HCT116 (cell line): ENCODE results near the gene MICU2. TPM values are rescaled to one million over a fixed set of nuclear protein-coding genes. Genes with fewer than 3 reads are reported as not detected.

Experiments
- ATAC-seq: fragments of 200-7000 bp; cut with Tn5 transposase; 2 replicates; pipeline ENCODE4 v1.9.1; 2020; ENCODE audit warnings: mild to moderate bottlenecking, moderate library complexity
- BruUV-seq: library from RNA; stranded (reverse); fragments of 400-500 nt; replicated peaks from 2 replicates; lab custom pipeline; 2021; lab: Mats Ljungman, UMichigan
- CTCF ChIA-PET: fragments of 300-600 bp; sonication (Branson Sonifier 250); formaldehyde crosslinking; loops from one replicate; lab custom pipeline; 2021; ENCODE audit warnings: antibody characterized with exemption; lab: Charles Lee
- POLR2A ChIA-PET: fragments of 300-600, 350-600 bp; sonication (Branson Sonifier 250); formaldehyde crosslinking; loops from one replicate; lab custom pipeline; 2021; ENCODE audit warnings: antibody characterized with exemption; lab: Charles Lee
- RAD21 ChIA-PET, 2 experiments: fragments of 300-600 bp; sonication (Branson Sonifier 250); formaldehyde crosslinking; loops; one replicate each; lab custom pipeline; 2023; ENCODE audit warnings: low total read pairs in 2 of 2; ENCODE audit not compliant: uncharacterized antibody in 2 of 2, unreplicated experiment in 2 of 2, low non-redundant PET in 1 of 2; lab: Charles Lee
- DNase-seq: peaks from one replicate; pipeline ENCODE4 v3.0.0-alpha.2; 2010; ENCODE audit warnings: low read depth, low spot score
- H2AFZ ChIP-seq: fragments of 200-600 bp; shearing (Covaris generic), sonication (generic); 2 replicates; pipeline ENCODE4 v1.6.1; 2017; ENCODE audit warnings: low read depth, mixed run types, mixed read lengths, antibody characterized with exemption, low read length; ENCODE audit not compliant: poor library complexity, severe bottlenecking
- H3K27ac ChIP-seq: 2 replicates; pipeline ENCODE4 v1.5.1; 2012; ENCODE audit warnings: low read depth, low read length
- H3K27me3 ChIP-seq: fragments of 200-600 bp; sonication (generic); 2 replicates; pipeline ENCODE4 v1.6.1; 2016; ENCODE audit warnings: mixed run types, low read length, mixed read lengths; ENCODE audit not compliant: insufficient read depth
- H3K36me3 ChIP-seq, 2 experiments: fragments of 200-500 bp in 1 of 2; fragments of 200-600 bp in 1 of 2; sonication (Bioruptor generic) in 1 of 2; sonication (generic) in 1 of 2; 2 replicates each; pipeline versions ENCODE4 v1.5.1 to v1.6.1; 2014 to 2016; ENCODE audit warnings: low read length in 2 of 2, inconsistent platforms in 1 of 2, mixed read lengths in 1 of 2, mixed run types in 1 of 2; ENCODE audit not compliant: insufficient read depth in 2 of 2, control insufficient read depth in 1 of 2
- H3K4me1 ChIP-seq, 2 experiments: fragments of 200-600 bp in 1 of 2; sonication (generic) in 1 of 2; 2 replicates each; pipeline versions ENCODE4 v1.5.1 to v1.6.1; 2012 to 2017; ENCODE audit warnings: low read length in 2 of 2, inconsistent platforms in 1 of 2, mild to moderate bottlenecking in 1 of 2, mixed read lengths in 1 of 2, mixed run types in 1 of 2, moderate library complexity in 1 of 2; ENCODE audit not compliant: insufficient read depth in 2 of 2, control insufficient read depth in 1 of 2
- H3K4me2 ChIP-seq: fragments of 200-600 bp; sonication (generic); 2 replicates; pipeline ENCODE4 v1.6.1; 2017; ENCODE audit warnings: mixed run types, low read length, mixed read lengths
- H3K4me3 ChIP-seq, 2 experiments: fragments of 200-600 bp in 1 of 2; sonication (generic) in 1 of 2; replicated peaks in 1 of 2; 2 replicates each; pipeline ENCODE4 v1.5.1; 2011 to 2016; ENCODE audit warnings: low read length in 2 of 2, control low read depth in 1 of 2, low read depth in 1 of 2, mild to moderate bottlenecking in 1 of 2, mixed read lengths in 1 of 2, mixed run types in 1 of 2
- H3K79me2 ChIP-seq: fragments of 200-600 bp; sonication (generic); 2 replicates; pipeline ENCODE4 v1.6.1; 2017; ENCODE audit warnings: mild to moderate bottlenecking, mixed run types, low read length, moderate library complexity, mixed read lengths; ENCODE audit not compliant: insufficient read depth
- H3K9ac ChIP-seq: fragments of 200-600 bp; sonication (generic); 2 replicates; pipeline ENCODE4 v1.6.1; 2016; ENCODE audit warnings: low read length, mixed read lengths
- H3K9me2 ChIP-seq: fragments of 200-600 bp; sonication (generic), shearing (Covaris generic); 2 replicates; pipeline ENCODE4 v1.6.1; 2017; ENCODE audit warnings: mixed run types, mild to moderate bottlenecking, moderate library complexity; ENCODE audit not compliant: insufficient read depth
- H3K9me3 ChIP-seq, 2 experiments: fragments of 200-500 bp in 1 of 2; fragments of 200-600 bp in 1 of 2; sonication (Bioruptor generic) in 1 of 2; sonication (generic) in 1 of 2; 2 replicates each; pipeline ENCODE4 v1.6.1; 2014 to 2017; ENCODE audit warnings: low read length in 2 of 2, mixed read lengths in 2 of 2, inconsistent platforms in 1 of 2, low read depth in 1 of 2, mild to moderate bottlenecking in 1 of 2, mixed run types in 1 of 2, moderate library complexity in 1 of 2; ENCODE audit not compliant: control insufficient read depth in 1 of 2, insufficient read depth in 1 of 2
- H4K20me1 ChIP-seq: fragments of 200-600 bp; sonication (generic), shearing (Covaris generic); 2 replicates; pipeline ENCODE4 v1.6.1; 2017; ENCODE audit warnings: mixed run types, mild to moderate bottlenecking, moderate library complexity; ENCODE audit not compliant: insufficient read depth
- CBX3 ChIP-seq: IDR thresholded peaks from 2 replicates; pipeline ENCODE4 v1.6.1; 2012; ENCODE audit warnings: low read depth
- CTCF ChIP-seq, 3 experiments: fragments of 200-600 bp in 1 of 3; sonication (generic) in 1 of 3; IDR thresholded peaks in 2 of 3; conservative IDR thresholded peaks in 1 of 3; 2 replicates each; pipeline ENCODE4 v1.5.1; 2012 to 2017; ENCODE audit warnings: low read depth in 2 of 3, low read length in 2 of 3, antibody characterized with exemption in 1 of 3, borderline replicate concordance in 1 of 3, control low read depth in 1 of 3, mild to moderate bottlenecking in 1 of 3, mixed read lengths in 1 of 3, mixed run types in 1 of 3, moderate library complexity in 1 of 3; ENCODE audit not compliant: insufficient read depth in 1 of 3
- EGR1 ChIP-seq: IDR thresholded peaks from 2 replicates; pipeline ENCODE4 v1.6.1; 2012; ENCODE audit warnings: low read depth
- ELF1 ChIP-seq: IDR thresholded peaks from 2 replicates; pipeline ENCODE4 v1.6.1; 2012; ENCODE audit warnings: low read depth, borderline replicate concordance
- EZH2phosphoT487 ChIP-seq: fragments of 200-600 bp; IDR thresholded peaks from 2 replicates; pipeline ENCODE4 v1.6.1; 2018; ENCODE audit warnings: antibody characterized with exemption, borderline replicate concordance
- FOSL1 ChIP-seq: IDR thresholded peaks from 2 replicates; pipeline ENCODE4 v1.6.1; 2012; ENCODE audit warnings: low read depth
- POLR2A ChIP-seq: IDR thresholded peaks from 2 replicates; pipeline ENCODE4 v1.7.0; 2011; ENCODE audit warnings: borderline replicate concordance; ENCODE audit not compliant: insufficient read depth, insufficient read length; ENCODE audit errors: extremely low read depth
- POLR2AphosphoS5 ChIP-seq: IDR thresholded peaks from 2 replicates; pipeline ENCODE4 v1.6.1; 2011; ENCODE audit warnings: mild to moderate bottlenecking, low read depth, low read length, moderate library complexity
- REST ChIP-seq: IDR thresholded peaks from 2 replicates; pipeline ENCODE4 v1.6.1; 2012; ENCODE audit warnings: low read depth
- SIN3A ChIP-seq: IDR thresholded peaks from 2 replicates; pipeline ENCODE4 v1.6.1; 2012; ENCODE audit warnings: low read depth
- SRF ChIP-seq: IDR thresholded peaks from 2 replicates; pipeline ENCODE4 v1.6.1; 2012; ENCODE audit warnings: low read depth
- ZFX ChIP-seq: fragments of 450-650 bp; IDR thresholded peaks from 2 replicates; pipeline ENCODE4 v1.6.1; 2017
- ZNF274 ChIP-seq: fragments of 200-500 bp; sonication (Bioruptor generic); IDR thresholded peaks from 2 replicates; pipeline ENCODE4 v1.6.1; 2014; ENCODE audit warnings: mild to moderate bottlenecking, low read depth, low read length, inconsistent platforms
- intact Hi-C: fragments of 100-400 bp; cut with micrococcal nuclease; formaldehyde crosslinking; loops from 2 replicates; pipeline ENCODE4 v1.10.0; 2022
- total RNA-seq: library from RNA; stranded (reverse); gene quantifications from one replicate; pipeline ENCODE4 v1.2.1, GENCODE V29; 2021; ENCODE audit not compliant: unreplicated experiment
- TF ChIP-seq, protein P1 (sequence below): IDR thresholded peaks from 2 replicates; pipeline ENCODE4 v1.6.1; 2011; ENCODE audit warnings: mild to moderate bottlenecking, low read length, moderate library complexity; ENCODE audit not compliant: insufficient replicate concordance; ENCODE audit errors: extremely low read depth

The MICU2 gene
- total RNA-seq, 1 experiment from 2014 or later, result 41.0 TPM

DNA sequence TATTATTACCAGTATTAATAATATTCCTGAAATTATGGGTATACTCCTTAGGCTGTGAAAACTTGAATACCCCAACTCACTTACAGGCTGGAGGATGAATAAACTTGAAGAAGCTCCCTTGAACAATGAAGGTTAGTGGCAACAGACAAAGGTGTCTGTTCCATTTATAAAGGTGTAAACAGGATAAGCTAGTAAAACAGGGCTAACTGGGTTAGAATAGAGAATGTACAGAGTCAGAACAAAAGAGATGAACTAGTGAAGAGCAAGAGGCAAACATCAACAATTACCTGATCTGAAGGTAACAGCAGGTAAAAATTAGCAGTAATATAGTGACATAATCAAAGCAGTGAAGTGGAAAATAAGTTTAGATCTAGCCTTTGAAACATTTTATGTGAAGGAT, 23.2 kb downstream of the MICU2 start:
- Histone ChIP-seq H3K79me2 (peaks cover 54% of the 10 kb centered on the region), H2AFZ (no peak overlapping the region), H4K20me1 (no peaks in the 10 kb centered on the region), H3K9me2 (no peaks in the 10 kb centered on the region), H3K36me3 (no peaks in the 10 kb centered on the region), H3K27me3 (no peaks in the 10 kb centered on the region), H3K4me1 (no peaks in the 10 kb centered on the region), H3K27ac (no peak overlapping the region), H3K4me2 (no peak overlapping the region), H3K4me3 (no peak overlapping the region), H3K9ac (no peak overlapping the region), H3K9me3 (peaks cover 3 to 5% of the 10 kb centered on the region in 2 experiments; a peak in 2 of 4 replicates)
- TF ChIP-seq ELF1 (no peak), POLR2A (no peak), ZNF274 (no peak), REST (no peak), EGR1 (no peak), SRF (no peak)
- no peak for ATAC-seq
- RAD21 ChIA-PET, result no interaction called here
- no TSS peak for BruUV-seq
- no peak for DNase-seq
- POLR2A ChIA-PET, result no interaction called here
- CTCF ChIA-PET, result no interaction called here
- intact Hi-C loops, result no loop called here

GRCh38 chr13:21579754-21580316, 24.1 kb downstream of the MICU2 start:
- H3K36me3 ChIP-seq, result no peaks in the 10 kb centered on the region
- H3K9me2 ChIP-seq, result no peaks in the 10 kb centered on the region
- ChIA-PET POLR2A (no interaction called here), RAD21 (no interaction called here), CTCF (no interaction called here)
- no TSS peak for BruUV-seq
- H3K4me3 ChIP-seq, result no peak overlapping the region
- H3K27ac ChIP-seq, result no peak overlapping the region
- H4K20me1 ChIP-seq, result no peaks in the 10 kb centered on the region
- no peak overlapping the region for H2AFZ ChIP-seq
- ATAC-seq (no peak), DNase-seq (no peak)
- no peak overlapping the region for H3K9ac ChIP-seq
- peaks cover 49% of the 10 kb centered on the region for H3K79me2 ChIP-seq
- intact Hi-C loops, result no loop called here
- H3K4me2 ChIP-seq, result no peak overlapping the region
- H3K9me3 ChIP-seq, result peaks cover 3 to 5% of the 10 kb centered on the region in 2 experiments; a peak in 2 of 4 replicates
- H3K27me3 ChIP-seq, result no peaks in the 10 kb centered on the region
- no peaks in the 10 kb centered on the region for H3K4me1 ChIP-seq
- TF ChIP-seq POLR2AphosphoS5 (no peak), CTCF (IDR thresholded peaks at IDR 0.05 in 2 of 3, conservative IDR thresholded peaks at IDR 0.05 in 1 of 3; ENCODE audit: borderline replicate concordance in 1 of 3, insufficient read depth in 1 of 3, low read depth in 2 of 3, low read length in 2 of 3) (no peak), ZFX (no peak), SRF (no peak), ELF1 (no peak), SIN3A (no peak), EZH2phosphoT487 (no peak), CBX3 (no peak), FOSL1 (no peak)
- TF ChIP-seq, protein P1, sequence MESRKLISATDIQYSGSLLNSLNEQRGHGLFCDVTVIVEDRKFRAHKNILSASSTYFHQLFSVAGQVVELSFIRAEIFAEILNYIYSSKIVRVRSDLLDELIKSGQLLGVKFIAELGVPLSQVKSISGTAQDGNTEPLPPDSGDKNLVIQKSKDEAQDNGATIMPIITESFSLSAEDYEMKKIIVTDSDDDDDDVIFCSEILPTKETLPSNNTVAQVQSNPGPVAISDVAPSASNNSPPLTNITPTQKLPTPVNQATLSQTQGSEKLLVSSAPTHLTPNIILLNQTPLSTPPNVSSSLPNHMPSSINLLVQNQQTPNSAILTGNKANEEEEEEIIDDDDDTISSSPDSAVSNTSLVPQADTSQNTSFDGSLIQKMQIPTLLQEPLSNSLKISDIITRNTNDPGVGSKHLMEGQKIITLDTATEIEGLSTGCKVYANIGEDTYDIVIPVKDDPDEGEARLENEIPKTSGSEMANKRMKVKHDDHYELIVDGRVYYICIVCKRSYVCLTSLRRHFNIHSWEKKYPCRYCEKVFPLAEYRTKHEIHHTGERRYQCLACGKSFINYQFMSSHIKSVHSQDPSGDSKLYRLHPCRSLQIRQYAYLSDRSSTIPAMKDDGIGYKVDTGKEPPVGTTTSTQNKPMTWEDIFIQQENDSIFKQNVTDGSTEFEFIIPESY, result no peak
